Endodermal cell (in vitro differentiated cells): ENCODE results near the gene CHRND. TPM values are rescaled to one million over a fixed set of nuclear protein-coding genes. Genes with fewer than 3 reads are reported as not detected.

Experiments
- DNase-seq: peaks from one replicate; pipeline ENCODE4 v3.0.0-alpha.2; 2017
- H3K27ac ChIP-seq: 2 replicates; pipeline ENCODE4 v1.5.1; 2013; ENCODE audit warnings: mild to moderate bottlenecking, low read depth, low read length, moderate library complexity
- H3K27me3 ChIP-seq: 2 replicates; pipeline ENCODE4 v1.6.1; 2013; ENCODE audit warnings: mild to moderate bottlenecking, low read length, moderate library complexity; ENCODE audit not compliant: insufficient read depth, control insufficient read depth, poor library complexity, severe bottlenecking
- H3K36me3 ChIP-seq: 2 replicates; pipeline ENCODE4 v1.7.0; 2013; ENCODE audit warnings: mild to moderate bottlenecking, low read length, moderate library complexity; ENCODE audit not compliant: control insufficient read depth, insufficient read depth
- H3K4me1 ChIP-seq: one replicate; pipeline ENCODE4 v1.7.0; 2013; ENCODE audit warnings: low read length; ENCODE audit not compliant: control insufficient read depth, insufficient read depth
- H3K4me3 ChIP-seq: 2 replicates; pipeline ENCODE4 v1.5.1; 2013; ENCODE audit warnings: mild to moderate bottlenecking, low read length, moderate library complexity
- H3K9ac ChIP-seq: 2 replicates; pipeline ENCODE4 v1.6.1; 2013; ENCODE audit warnings: mild to moderate bottlenecking, low read length, moderate library complexity; ENCODE audit not compliant: poor library complexity, severe bottlenecking; ENCODE audit errors: extremely low read depth
- H3K9me3 ChIP-seq: 2 replicates; pipeline ENCODE4 v1.6.1; 2013; ENCODE audit warnings: mild to moderate bottlenecking, low read length, moderate library complexity; ENCODE audit not compliant: control insufficient read depth
- H3K27ac Mint-ChIP-seq: 2 replicates; pipeline ENCODE4 v1.8.0; 2020; ENCODE audit warnings: mixed read lengths
- H3K27me3 Mint-ChIP-seq: 2 replicates; pipeline ENCODE4 v1.8.0; 2021; ENCODE audit warnings: mild to moderate bottlenecking, mixed read lengths; ENCODE audit not compliant: insufficient read depth
- H3K36me3 Mint-ChIP-seq: 2 replicates; pipeline ENCODE4 v1.8.0; 2020; ENCODE audit warnings: low read depth, mixed read lengths
- H3K4me1 Mint-ChIP-seq: 2 replicates; pipeline ENCODE4 v1.8.0; 2020; ENCODE audit warnings: mixed read lengths
- H3K4me3 Mint-ChIP-seq: 2 replicates; pipeline ENCODE4 v1.8.0; 2020; ENCODE audit warnings: mild to moderate bottlenecking, moderate library complexity, mixed read lengths
- H3K9me3 Mint-ChIP-seq: 2 replicates; pipeline ENCODE4 v1.8.0; 2020; ENCODE audit warnings: mild to moderate bottlenecking, mixed read lengths
- WGBS, 2 experiments: methylation state at CpG; one replicate each; pipeline versions ENCODE4 v1.1.5 to v1.1.7; 2013; ENCODE audit warnings: missing lambda C conversion rate in 2 of 2, mixed read lengths in 1 of 2; ENCODE audit not compliant: insufficient coverage in 1 of 2, insufficient read length in 1 of 2; 5-methylcytosine and 5-hydroxymethylcytosine counted together
- total RNA-seq, 2 donors: library from RNA; stranded (reverse); fragmentation: NEBNext Ultra II Directional in 1 of 2; extraction: Animal tissue kit (Norgen Biotek cat#: 25700) in 1 of 2; gene quantifications; 2 replicates in 1 of 2; 3 replicates in 1 of 2; pipeline ENCODE4 v1.2.1, GENCODE V29; 2021
- TF ChIP-seq, protein P1 (sequence below): fragments of 200-600 bp; sonication (generic); conservative IDR thresholded peaks from 2 replicates; pipeline ENCODE4 v1.5.0; 2021; ENCODE audit warnings: antibody characterized with exemption, mild to moderate bottlenecking

Gene CHRND
- total RNA-seq, 2 donors from 2014 or later: 0.11 TPM; not detected in 1

DNA sequence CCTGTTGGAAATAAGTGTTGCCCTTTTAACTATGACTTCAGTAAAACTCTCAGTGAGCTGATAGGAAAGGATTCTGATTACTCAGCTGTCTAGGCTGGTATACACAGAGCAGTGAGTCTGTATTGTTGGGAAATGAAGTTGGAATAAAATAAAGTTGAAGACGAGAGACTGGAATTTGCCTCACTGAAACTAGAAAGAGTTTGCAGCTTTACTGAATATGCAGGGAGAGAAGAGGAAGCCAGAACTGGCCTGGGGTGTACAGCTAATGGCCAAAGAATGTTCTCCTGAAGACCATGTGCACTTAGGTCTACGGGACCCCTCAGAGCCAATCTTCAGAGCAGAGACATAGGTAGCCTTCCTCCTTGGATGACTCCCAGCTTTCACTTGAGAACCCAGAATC, 51.0 kb downstream of the CHRND start:
- Mint-ChIP-seq H3K27ac (no peak overlapping the region), H3K9me3 (no peaks in the 10 kb centered on the region), H3K4me1 (no peaks in the 10 kb centered on the region), H3K27me3 (no peaks in the 10 kb centered on the region), H3K36me3 (peaks cover 54% of the 10 kb centered on the region), H3K4me3 (no peak overlapping the region)
- 96% methylated on average over 2 of the region's 2 CpGs; no CpG with 5 or more reads in 1 of the 2 experiments for WGBS, 2 experiments
- TF ChIP-seq, protein P1, sequence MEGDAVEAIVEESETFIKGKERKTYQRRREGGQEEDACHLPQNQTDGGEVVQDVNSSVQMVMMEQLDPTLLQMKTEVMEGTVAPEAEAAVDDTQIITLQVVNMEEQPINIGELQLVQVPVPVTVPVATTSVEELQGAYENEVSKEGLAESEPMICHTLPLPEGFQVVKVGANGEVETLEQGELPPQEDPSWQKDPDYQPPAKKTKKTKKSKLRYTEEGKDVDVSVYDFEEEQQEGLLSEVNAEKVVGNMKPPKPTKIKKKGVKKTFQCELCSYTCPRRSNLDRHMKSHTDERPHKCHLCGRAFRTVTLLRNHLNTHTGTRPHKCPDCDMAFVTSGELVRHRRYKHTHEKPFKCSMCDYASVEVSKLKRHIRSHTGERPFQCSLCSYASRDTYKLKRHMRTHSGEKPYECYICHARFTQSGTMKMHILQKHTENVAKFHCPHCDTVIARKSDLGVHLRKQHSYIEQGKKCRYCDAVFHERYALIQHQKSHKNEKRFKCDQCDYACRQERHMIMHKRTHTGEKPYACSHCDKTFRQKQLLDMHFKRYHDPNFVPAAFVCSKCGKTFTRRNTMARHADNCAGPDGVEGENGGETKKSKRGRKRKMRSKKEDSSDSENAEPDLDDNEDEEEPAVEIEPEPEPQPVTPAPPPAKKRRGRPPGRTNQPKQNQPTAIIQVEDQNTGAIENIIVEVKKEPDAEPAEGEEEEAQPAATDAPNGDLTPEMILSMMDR: no peak
- H3K4me1 ChIP-seq: no peaks in the 10 kb centered on the region
- DNase-seq: no peak
- H3K36me3 ChIP-seq: peaks cover 73% of the 10 kb centered on the region
- no peaks in the 10 kb centered on the region for H3K27me3 ChIP-seq
- H3K27ac ChIP-seq: no peak overlapping the region
- H3K4me3 ChIP-seq: no peak overlapping the region
- no peak overlapping the region for H3K9ac ChIP-seq
- no peaks in the 10 kb centered on the region for H3K9me3 ChIP-seq

DNA sequence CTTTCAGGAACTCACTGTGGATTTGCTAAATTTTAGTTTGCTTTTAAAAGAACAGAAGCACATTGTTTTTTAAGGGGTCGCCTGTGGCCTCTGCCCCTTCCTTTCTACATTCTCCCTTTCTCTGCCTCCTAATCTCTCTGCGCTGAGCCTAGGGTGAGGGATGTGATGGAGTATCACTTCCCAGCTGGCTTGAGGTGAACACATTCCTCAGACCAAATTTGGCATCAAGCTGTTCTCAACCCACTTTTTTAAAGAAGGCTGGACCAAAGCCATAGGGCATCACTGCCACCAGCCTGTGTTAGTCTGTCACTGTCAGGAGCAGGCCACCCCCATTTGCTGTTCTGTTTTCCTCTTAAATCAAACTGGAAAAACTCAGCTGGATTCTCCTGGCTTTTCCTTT, 51.9 kb downstream of the CHRND start:
- Histone ChIP-seq H3K9ac (no peak overlapping the region), H3K4me1 (no peaks in the 10 kb centered on the region), H3K4me3 (no peak overlapping the region), H3K27ac (no peak overlapping the region), H3K9me3 (no peaks in the 10 kb centered on the region), H3K27me3 (no peaks in the 10 kb centered on the region), H3K36me3 (peaks cover 73% of the 10 kb centered on the region)
- TF ChIP-seq, protein P1: no peak
- WGBS, 2 experiments: 88% methylated on average over 2 of the region's 2 CpGs; no CpG with 5 or more reads in 1 of the 2 experiments
- DNase-seq: no peak
- no peak overlapping the region for H3K4me3 Mint-ChIP-seq
- no peaks in the 10 kb centered on the region for H3K9me3 Mint-ChIP-seq
- H3K27me3 Mint-ChIP-seq: no peaks in the 10 kb centered on the region
- no peak overlapping the region for H3K27ac Mint-ChIP-seq
- H3K4me1 Mint-ChIP-seq: no peaks in the 10 kb centered on the region
- H3K36me3 Mint-ChIP-seq: peaks cover 56% of the 10 kb centered on the region

DNA sequence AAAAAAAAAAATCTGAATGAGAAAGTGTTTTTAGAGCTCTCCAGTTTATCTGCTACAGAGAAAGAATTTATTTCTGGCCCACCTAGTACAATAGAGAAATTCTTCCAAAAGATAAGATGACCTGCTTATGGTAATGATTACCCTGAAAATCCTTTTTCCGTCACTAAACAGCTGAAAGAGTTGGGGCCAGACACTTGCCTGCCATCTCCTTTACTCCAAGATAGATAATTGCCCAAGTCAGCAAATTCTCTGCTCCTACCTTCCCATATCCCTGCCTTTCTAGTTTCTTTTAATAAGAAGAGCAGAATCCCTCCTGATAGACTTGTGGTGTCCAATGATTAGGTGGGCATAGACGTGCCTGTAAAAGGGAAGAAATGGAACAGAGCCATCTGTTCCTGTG, 52.7 kb downstream of the CHRND start:
- H3K27ac Mint-ChIP-seq: no peak overlapping the region
- WGBS, 2 experiments: 91 to 100% methylated on average over 1 to 2 of the region's 2 CpGs
- H3K4me3 ChIP-seq: no peak overlapping the region

More for the DNA sequence above, 52.7 kb downstream of the CHRND start:
- Mint-ChIP-seq H3K27me3 (no peaks in the 10 kb centered on the region), H3K4me1 (no peaks in the 10 kb centered on the region), H3K9me3 (no peaks in the 10 kb centered on the region), H3K36me3 (peaks cover 61% of the 10 kb centered on the region), H3K4me3 (no peak overlapping the region)
- Histone ChIP-seq H3K27ac (no peak overlapping the region), H3K36me3 (peaks cover 67% of the 10 kb centered on the region), H3K4me1 (no peaks in the 10 kb centered on the region), H3K9me3 (no peaks in the 10 kb centered on the region), H3K27me3 (no peaks in the 10 kb centered on the region), H3K9ac (no peak overlapping the region)
- TF ChIP-seq, protein P1: no peak
- no peak for DNase-seq
